Fibroblast of lung (primary cell): Measurements from ENCODE around the gene SNX2.

ENCODE experiments used
- EZH2 ChIP-seq: IDR thresholded peaks from 2 replicates; pipeline ENCODE4 v1.5.1; 2012; ENCODE audit warnings: low read length, control low read depth, mild to moderate bottlenecking; ENCODE audit errors: missing control alignments
- TF ChIP-seq, protein P1 (sequence below), 2 donors: IDR thresholded peaks in 1 of 2; conservative IDR thresholded peaks in 1 of 2; 1 replicate in 1 of 2; 2 replicates in 1 of 2; pipeline ENCODE4 v1.5.1; 2011 to 2012; ENCODE audit warnings: low read length in 2 of 2, control low read depth in 1 of 2, inconsistent platforms in 1 of 2, low read depth in 1 of 2, mild to moderate bottlenecking in 1 of 2

DNA sequence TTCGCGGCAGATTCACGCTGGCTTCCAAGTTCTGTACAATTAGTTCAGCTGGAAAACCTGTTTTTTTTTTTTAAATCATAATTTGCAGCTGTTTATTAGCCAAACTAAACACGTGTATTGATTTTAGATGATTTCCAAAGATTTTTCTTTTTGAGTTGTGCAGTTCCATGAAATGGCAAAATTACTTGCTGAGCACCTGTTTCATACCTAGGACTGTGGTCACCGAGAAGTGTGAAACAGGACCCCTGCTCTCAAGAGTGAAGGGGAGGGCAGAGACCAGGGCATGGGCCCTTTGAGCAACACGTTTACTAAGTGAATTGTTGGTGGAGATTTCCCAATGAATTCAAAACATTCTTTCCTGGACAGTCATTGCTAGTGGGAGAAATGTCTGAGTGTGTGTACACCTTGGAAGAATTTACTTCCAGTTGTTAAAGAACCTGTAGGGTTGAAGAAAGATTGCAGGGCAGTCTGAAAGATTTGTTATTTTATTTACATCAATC lies 71.2 kb downstream of the SNX2 start:
- TF ChIP-seq, protein P1, sequence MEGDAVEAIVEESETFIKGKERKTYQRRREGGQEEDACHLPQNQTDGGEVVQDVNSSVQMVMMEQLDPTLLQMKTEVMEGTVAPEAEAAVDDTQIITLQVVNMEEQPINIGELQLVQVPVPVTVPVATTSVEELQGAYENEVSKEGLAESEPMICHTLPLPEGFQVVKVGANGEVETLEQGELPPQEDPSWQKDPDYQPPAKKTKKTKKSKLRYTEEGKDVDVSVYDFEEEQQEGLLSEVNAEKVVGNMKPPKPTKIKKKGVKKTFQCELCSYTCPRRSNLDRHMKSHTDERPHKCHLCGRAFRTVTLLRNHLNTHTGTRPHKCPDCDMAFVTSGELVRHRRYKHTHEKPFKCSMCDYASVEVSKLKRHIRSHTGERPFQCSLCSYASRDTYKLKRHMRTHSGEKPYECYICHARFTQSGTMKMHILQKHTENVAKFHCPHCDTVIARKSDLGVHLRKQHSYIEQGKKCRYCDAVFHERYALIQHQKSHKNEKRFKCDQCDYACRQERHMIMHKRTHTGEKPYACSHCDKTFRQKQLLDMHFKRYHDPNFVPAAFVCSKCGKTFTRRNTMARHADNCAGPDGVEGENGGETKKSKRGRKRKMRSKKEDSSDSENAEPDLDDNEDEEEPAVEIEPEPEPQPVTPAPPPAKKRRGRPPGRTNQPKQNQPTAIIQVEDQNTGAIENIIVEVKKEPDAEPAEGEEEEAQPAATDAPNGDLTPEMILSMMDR (conservative IDR thresholded peaks at IDR 0.05 in 1 of 2, IDR thresholded peaks at IDR 0.05 in 1 of 2; ENCODE audit: low read depth in 1 of 2, low read length in 2 of 2) = no peak
- TF ChIP-seq EZH2 = no peak
